Hippocampal formation (tissue), 2 donors: ENCODE measurements around the gene GPRC5D.

Source experiments
- DNase-seq, 2 donors: peaks; one replicate each; lab custom pipeline; 2025; lab: John Stamatoyannopoulos, UW

Gene GPRC5D

GRCh38 chr12:12936983-12937491 is 14.9 kb downstream of the GPRC5D start:
- no peak for DNase-seq

GRCh38 chr12:12934556-12934955 is 17.4 kb downstream of the GPRC5D start:
- DNase-seq: no peak

GRCh38 chr12:12933742-12934141 is 18.2 kb downstream of the GPRC5D start:
- DNase-seq: no peak

DNA sequence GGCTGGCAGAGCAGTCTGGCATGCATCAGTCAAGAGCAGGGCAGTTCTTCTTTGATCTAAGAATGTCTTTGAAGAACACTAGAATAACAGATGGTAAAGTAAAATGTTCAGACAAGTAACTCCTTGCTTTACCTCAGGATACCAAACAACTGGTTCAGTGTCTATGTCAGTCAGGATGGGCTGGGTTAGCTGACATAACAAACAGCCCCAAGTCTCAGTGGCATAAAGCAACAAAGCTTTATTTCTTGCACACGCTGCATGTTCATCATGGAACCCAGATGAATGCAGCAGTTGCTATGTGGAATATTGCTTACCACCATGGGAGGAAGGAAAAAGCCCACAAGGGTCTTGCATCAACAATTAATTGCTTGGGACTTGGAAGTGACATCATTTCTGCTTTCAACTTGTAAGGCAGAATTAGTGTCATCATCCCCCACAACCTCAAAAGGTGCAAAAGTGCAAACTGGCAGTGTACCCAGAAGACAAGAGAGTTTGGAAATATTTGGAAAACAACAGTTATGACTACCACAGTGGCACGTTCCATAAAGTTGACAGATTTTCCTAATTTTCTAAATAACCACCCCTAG is 21.2 kb downstream of the GPRC5D start:
- no peak for DNase-seq

- DNase-seq: no peak
Measured at GRCh38 chr12:12929696-12930095, 22.3 kb downstream of the GPRC5D start.

DNA sequence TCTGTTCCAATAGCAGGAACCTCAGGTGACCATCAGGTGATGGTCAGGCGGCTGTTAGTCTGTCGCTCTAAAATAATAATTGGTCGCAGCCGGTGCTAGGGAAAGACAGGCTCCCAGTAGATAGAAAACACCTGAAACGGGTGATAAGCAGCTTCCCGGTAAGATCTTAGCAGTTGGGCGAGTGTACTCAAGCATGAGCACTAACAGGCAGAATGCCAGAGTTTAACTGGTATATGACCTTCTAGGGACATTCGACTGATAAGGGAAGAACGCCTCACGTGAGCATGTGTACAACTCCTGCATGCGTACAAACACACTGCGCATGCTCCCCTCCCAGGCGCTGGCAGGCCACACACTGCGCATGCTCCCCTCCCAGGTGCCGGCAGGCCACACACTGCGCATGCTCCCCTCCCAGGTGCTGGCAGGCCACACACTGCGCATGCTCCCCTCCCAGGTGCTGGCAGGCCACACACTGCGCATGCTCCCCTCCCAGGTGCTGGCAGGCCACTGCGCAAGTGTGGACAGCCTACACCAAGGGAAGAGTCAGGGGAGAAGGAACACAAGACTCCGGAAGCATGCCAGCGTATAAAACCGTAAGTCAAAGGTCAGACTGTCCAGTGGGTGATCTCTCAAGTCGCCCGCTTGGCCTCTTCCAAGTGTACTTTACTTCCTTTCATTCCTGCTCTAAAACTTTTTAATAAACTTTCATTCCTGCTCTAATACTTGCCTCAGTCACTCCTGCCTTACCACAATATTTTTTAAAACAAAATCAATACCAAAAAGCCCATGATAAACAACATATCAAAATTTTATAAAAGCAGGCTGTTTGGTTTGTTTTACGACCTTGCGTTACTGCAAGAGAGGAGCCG is 24.5 kb downstream of the GPRC5D start:
- DNase-seq: no peak

- DNase-seq: no peak
Measured at GRCh38 chr12:12926571-12927071, 25.3 kb downstream of the GPRC5D start.

DNA sequence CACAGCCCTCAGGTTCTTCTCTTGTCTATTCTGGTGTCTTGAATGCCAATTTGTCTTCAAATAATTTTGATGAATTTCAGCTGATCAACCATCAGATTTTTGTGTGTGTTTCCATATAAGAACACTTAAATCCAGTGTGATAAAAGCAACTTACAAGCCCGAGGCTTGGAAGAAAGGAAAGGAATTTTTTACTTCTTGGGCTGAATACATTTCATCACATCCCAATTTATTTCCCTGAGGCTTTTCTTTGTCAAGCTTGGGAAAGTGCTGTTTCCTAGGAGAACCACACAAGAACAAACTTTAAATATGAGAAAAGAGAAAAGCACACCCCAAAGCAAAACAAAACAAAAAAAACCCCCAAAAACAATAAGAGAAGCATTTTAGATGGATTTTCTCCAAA is 26.6 kb downstream of the GPRC5D start:
- no peak for DNase-seq

DNA sequence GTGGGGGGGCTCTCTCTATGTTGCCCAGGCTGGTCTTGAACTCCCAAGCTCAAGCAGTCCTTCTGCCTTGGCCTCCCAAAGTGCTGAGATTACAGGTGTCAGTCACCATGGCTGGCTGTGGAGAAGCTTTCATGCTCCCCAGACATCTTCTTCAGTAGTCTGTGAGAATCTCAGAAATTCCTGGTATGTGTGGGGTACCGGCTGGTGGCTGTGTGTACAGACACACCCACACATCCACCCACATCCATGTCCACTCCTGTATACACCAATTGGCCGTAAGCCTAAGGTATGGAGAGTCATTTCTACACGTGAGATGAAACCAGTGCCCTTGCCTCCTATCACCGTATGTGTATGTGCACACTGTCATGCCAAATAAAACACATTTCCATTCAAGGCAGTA is 27.8 kb downstream of the GPRC5D start:
- DNase-seq: no peak

DNA sequence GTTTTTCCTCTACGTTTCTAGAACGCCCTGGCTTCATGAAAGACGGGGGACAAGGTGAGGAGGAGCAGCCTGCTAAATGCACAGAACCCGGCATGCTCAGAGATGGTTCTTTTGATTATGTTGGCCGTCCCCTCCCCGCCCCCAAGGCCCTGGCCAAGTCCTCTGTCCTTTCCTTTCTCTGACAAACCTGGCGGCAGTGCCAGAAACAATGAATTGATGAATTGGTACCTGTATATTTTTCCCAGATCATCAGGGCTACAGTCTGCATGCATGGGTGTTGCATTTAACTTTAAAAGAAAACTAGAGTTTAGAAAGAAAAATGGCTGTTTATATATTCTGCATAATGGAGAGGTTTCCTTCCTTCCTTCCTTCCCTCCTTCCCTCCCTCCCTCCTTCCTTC is 29.0 kb downstream of the GPRC5D start:
- no peak for DNase-seq

DNA sequence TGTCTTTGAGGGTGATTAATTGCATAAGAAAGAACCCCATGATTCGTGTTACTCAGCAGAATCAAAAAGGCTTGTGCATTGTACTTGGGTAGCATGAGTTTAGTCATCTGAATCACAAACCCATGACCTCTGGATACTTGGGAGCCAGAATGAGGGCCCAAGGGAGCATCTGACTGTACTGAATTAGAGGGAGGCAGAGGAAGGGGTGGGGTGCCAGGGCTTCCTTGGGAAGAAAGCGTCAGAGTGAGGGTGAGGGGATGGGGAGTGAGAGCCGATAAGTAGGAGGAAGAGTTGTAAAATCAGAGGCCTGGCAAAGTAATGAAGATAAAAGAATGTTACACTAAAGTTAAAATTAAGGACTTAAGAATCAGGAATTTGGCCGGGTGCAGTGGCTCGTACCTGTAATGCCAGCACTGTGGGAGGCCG is 29.8 kb downstream of the GPRC5D start:
- no peak for DNase-seq

DNA sequence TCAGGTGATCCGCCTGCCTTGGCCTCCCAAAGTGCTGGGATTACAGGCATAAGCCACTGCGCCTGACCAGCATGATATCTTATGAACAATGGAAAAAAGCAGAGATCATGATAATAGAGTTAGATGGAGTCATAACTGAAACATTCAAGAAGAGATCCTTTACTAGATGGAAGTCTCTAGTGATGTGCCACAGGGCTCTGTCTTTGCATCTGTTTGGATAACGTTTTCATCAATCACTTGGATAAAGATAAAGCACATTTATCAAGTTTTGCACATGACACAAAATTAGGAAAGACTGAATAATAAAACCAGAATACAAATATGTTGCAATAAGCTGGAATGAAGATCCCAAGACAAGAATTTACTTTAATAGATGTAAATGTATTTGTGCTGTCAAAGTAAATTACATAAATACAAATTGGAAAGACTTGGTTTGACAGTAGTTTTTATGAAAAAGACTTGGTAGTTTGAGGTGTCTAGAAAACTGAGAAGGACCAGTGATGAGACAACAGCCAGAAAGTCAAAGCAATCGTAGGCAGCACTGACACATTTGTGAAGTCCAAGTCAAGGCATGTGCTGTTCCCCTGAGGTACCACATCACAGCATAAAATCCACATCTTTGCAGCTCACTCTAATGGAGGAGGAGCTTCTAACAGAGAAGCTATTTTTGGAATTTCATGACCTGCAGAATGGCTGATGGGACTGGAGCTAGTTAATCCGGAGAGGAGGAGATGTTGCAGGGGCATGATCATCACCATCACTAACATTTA is 32.1 kb downstream of the GPRC5D start:
- DNase-seq: no peak

- DNase-seq: no peak
Measured at GRCh38 chr12:12918781-12919389, 33.1 kb downstream of the GPRC5D start.

DNA sequence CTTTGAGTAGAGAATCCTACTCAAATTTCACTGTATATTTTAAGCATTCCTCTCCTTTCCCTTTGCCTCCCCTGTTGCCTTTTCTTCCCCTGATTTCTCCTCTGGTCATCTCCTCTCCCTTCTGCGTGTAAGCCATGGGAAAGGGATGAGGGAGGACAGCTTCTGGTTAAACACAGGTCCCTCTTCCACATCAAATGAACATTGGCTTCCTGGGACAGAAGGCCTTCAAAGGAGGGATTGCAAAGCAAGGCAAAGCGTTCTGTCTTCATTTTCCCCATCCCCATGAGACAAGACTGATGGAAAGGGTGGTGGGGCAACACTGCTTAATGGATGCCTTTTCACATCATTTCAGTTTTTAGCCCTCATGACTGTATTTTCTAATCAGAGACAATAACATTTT is 34.5 kb downstream of the GPRC5D start:
- no peak for DNase-seq

GRCh38 chr12:12916135-12916944 is 35.6 kb downstream of the GPRC5D start:
- peak; percentile 88 to 90 for DNase-seq

GRCh38 chr12:12915656-12916055 is 36.3 kb downstream of the GPRC5D start:
- DNase-seq: no peak

DNA sequence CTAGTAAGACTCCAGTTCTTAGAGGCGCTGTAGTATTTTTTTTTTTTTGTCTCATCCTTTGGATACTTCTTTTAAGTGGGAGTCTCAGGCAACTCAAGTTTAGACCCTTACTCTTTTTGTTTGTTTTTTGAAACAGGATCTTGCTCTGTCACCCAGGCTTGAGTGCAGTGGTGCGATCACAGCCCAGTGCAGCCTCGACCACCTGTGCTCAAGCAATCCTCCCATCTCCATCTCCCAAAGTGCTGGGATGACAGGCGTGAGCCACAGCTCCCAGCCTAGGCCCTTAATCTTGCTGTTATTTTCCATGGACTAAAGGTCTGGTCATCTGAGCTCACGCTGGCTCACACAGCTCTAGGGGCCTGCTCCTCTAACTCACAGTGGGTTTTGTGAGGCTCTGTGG is 39.3 kb downstream of the GPRC5D start:
- DNase-seq: no peak

- DNase-seq: no peak
Measured at GRCh38 chr12:12909995-12910420, 42.0 kb downstream of the GPRC5D start.

GRCh38 chr12:12909228-12909994 is 42.6 kb downstream of the GPRC5D start:
- no peak for DNase-seq

DNA sequence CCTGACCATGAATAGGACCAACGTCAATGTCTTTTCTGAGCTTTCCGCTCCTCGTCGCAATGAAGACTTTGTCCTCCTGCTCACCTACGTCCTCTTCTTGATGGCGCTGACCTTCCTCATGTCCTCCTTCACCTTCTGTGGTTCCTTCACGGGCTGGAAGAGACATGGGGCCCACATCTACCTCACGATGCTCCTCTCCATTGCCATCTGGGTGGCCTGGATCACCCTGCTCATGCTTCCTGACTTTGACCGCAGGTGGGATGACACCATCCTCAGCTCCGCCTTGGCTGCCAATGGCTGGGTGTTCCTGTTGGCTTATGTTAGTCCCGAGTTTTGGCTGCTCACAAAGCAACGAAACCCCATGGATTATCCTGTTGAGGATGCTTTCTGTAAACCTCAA is 43.3 kb downstream of the GPRC5D start:
- no peak for DNase-seq
